GM10266 (cell line): ENCODE data around the gene CCSAP.

Experiments
- DNase-seq: peaks from one replicate; pipeline ENCODE4 v3.0.0; 2012; ENCODE audit errors: extremely low spot score
- TF ChIP-seq, protein P1 (sequence below): IDR thresholded peaks from 2 replicates; pipeline ENCODE4 v1.5.1; 2012; ENCODE audit warnings: mild to moderate bottlenecking, low read depth; ENCODE audit not compliant: control insufficient read depth, insufficient read depth; ENCODE audit errors: missing control alignments

The CCSAP gene

DNA sequence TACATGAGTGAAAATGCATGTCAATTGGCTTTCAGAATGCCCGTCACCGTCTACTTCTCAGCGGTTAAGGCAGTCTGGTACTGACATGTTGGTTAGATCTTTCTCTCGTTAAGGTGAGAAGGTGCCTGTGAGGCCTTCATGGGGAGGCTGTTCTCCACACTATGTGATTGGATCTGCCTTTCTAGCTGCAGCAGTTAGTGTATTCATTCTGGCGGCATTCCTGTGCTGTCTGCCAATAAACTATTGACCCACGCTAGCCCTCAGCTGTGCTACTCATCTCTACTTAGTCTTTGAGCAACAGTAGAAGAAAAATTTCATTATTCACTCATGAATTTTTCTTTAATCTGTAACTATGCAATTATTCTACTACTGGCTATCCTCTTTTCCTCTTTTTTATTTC is 32.0 kb downstream of the CCSAP start:
- TF ChIP-seq, protein P1, sequence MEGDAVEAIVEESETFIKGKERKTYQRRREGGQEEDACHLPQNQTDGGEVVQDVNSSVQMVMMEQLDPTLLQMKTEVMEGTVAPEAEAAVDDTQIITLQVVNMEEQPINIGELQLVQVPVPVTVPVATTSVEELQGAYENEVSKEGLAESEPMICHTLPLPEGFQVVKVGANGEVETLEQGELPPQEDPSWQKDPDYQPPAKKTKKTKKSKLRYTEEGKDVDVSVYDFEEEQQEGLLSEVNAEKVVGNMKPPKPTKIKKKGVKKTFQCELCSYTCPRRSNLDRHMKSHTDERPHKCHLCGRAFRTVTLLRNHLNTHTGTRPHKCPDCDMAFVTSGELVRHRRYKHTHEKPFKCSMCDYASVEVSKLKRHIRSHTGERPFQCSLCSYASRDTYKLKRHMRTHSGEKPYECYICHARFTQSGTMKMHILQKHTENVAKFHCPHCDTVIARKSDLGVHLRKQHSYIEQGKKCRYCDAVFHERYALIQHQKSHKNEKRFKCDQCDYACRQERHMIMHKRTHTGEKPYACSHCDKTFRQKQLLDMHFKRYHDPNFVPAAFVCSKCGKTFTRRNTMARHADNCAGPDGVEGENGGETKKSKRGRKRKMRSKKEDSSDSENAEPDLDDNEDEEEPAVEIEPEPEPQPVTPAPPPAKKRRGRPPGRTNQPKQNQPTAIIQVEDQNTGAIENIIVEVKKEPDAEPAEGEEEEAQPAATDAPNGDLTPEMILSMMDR = no peak
- DNase-seq = no peak

DNA sequence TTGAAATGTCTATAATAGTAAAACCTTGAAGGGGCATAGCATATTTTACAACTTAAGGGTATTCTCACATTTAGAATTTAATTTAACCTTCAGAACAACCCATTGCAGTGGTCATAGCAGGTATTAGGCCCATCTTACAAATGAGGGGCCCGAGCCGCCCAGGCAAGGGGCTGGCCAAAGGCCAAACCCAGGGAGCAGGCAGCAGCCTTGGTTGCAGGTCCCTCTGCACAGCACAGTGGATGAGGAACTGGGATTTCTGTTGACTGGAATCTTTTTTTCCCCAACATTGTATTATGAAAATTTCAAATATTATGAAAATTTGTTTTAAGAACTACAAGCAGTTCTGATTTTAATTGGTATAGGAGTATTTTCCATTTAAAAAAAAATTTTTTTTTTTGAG is 33.2 kb downstream of the CCSAP start:
- DNase-seq = no peak
- TF ChIP-seq, protein P1 = no peak

DNA sequence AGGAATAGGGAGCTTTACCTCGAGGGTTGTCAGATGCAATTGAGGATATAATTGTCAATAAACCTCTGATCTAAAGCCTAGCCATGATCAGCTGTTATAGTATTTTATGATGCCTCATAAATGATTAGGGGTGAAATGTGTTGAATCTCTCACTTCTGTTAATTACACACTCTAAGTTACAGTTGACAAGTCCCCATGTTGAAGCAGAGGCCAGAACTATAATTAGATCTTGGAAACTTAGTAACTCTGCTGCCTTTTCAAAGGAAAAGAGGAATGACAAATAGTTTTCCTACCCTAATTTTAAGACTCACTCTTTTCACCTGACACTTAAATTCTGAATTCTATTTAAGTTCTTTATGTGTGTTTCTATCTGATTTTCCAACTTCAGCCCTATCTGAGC is 33.8 kb downstream of the CCSAP start:
- no peak for DNase-seq
- TF ChIP-seq, protein P1 = no peak

DNA sequence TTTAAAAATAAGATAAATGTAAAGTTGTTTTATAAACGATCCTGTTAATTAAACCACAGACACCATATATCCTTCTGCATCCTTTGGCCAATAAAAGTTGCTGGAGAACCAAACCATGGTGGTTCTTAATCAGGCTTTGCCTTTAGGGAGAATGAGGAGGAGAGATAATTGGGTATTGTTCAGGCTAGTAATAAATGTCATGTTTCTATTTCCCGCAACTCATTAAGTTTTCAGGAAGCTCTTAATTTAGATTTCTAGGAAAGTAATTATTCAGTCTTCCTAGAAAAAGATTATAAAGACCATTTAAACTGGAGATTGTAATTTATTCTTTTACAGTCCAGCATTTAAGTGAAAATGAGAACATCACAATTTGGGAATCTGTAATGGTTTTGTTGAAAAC is 37.5 kb downstream of the CCSAP start:
- no peak for DNase-seq
- TF ChIP-seq, protein P1 = no peak

DNA sequence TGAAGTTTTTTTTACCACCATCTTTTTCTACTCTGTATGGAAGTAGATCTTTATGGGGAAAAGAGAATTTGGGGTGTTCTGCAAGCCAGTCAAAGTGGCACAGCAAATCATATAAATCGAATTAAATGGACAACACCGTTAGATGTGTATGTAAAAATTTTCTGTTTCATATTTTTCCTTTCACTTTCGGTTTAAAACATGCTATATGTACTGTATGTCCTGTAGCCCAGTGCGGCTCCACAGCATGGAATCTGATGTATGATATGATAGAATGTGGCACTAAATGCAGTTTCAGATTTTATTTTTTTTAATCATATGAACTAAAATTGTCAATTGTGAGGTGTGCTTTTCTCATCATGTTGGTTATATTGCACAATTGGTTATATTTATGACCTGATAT is 39.0 kb downstream of the CCSAP start:
- DNase-seq = no peak
- TF ChIP-seq, protein P1 = no peak

DNA sequence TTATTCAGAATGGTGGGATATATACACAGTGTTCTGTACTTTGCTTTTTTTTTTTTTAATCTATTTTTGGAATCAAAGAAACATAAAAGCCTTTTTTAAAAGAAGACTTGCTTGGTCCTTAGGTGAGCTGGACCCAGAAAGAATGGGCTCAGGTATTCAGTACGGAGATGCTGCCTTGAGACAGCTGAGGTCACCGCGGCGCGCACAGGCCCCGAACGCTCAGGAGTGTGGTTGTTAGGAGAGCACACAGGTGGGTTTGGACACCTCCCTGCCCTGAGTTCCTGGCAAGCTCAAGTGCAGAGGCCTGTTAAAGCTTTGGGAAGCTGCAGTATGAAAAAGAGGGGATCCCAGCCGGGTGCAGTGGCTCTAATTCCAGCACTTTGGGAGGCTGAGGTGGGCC is 40.1 kb downstream of the CCSAP start:
- TF ChIP-seq, protein P1 = no peak

DNA sequence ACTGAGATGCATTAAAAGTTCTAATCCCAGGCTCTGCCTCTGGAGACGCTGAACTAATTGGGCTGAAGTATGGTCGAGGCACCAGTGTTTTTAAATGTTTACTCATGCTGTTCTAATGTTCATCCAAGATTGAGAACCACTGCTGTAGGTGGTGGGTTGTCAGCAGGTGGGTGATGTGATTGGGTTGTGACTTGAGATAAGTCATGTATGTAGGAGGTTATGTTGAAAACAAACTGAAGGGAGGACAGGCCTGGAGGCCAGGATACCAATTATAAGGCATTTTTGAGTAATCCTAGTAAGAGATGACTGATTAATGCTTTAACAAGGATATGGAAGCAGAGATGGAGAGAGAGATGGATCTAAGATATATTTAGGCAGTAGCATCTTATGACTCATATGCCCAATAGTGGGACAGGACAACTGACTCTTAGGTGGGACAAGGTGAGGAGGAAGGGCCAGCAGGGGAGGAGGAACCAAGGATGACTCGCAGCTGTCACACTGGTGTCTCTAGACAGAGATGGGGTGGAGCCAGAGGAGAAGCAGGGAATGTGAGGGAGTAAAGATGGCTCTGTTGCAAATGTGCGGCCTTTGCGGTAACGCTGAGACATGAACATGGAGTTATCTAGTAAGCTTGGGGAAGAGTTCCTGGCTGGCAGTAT is 42.6 kb downstream of the CCSAP start:
- TF ChIP-seq, protein P1 = no peak
- no peak for DNase-seq

More for the DNA sequence above, 40.1 kb downstream of the CCSAP start:
- DNase-seq = no peak
